Measurements from ENCODE around the gene DENND1B. TPM values are rescaled to one million over a fixed set of nuclear protein-coding genes. Genes with fewer than 3 reads are reported as not detected.

The DENND1B gene
- total and polyA plus RNA-seq, 9 of the 15 experiments (the other 6 are each of a cell fraction or from before 2014, with no cell fraction given), result 2.1 to 12.1 (median 7.5) TPM

DNA sequence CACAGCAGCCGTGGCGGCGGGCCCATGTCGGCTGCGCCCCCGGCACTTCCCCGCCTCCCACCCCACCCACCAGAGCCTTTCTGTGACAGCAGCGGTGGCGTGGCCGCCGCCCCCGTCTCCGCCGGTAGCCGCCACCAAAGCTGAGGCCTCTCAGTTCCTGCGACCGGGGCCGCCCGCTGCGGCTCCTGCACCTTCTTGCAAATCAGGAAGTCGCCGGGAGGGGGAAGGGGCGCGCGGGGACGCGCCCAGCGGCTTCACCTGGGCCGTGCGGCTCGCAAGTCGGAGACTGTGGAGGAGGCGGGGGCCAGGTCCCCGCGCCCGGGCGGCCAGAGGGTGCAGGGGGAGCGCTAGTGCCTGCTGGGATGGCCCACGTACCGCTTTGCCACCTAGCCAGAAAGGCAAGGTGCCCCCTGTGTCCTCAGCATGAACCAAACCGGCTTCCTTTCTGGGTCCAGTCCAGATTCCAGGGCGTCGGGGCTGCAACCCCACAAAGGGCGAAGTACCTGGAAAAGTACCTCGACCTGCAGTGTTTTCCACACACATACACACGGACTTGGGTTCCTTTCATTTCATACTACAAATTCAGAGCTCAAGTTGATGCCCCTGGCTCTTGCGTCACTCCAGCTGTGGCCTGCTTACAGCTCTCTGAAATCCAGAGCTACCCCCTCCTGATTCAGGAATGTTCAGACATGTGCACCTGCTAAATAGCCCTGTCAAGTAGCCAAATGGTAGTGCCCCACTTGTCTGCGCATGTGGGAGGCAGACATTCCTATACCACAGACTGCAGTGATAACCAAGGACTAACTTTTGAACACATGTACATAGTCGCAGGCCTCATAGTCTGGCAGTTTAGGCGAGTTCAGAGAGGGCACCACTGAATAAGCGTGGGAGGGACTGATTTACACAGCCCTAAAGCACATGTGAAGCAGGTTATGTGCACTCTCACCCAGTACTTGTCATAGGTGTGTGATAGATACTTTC is at the start of gene DENND1B (continued):
- TF ChIP-seq RFX1 (IDR thresholded peaks at IDR 0.05), result no peak
- no peak for TF ChIP-seq DNMT1 (IDR thresholded peaks at IDR 0.05)
- TF ChIP-seq PCBP1 (IDR thresholded peaks at IDR 0.05; ENCODE audit: low read depth, low read length, poor library complexity, severe bottlenecking), result peak; percentile 89
- TF ChIP-seq, protein P1, sequence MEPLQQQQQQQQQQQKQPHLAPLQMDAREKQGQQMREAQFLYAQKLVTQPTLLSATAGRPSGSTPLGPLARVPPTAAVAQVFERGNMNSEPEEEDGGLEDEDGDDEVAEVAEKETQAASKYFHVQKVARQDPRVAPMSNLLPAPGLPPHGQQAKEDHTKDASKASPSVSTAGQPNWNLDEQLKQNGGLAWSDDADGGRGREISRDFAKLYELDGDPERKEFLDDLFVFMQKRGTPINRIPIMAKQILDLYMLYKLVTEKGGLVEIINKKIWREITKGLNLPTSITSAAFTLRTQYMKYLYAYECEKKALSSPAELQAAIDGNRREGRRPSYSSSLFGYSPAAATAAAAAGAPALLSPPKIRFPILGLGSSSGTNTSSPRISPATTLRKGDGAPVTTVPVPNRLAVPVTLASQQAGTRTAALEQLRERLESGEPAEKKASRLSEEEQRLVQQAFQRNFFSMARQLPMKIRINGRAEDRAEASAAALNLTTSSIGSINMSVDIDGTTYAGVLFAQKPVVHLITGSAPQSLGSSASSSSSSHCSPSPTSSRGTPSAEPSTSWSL (CRISPR knock-in tag; IDR thresholded peaks at IDR 0.05; ENCODE audit: borderline replicate concordance), result no peak
- peak; percentile 57; the same call in 1 of the 2 replicates for TF ChIP-seq GABPA (tag; conservative IDR thresholded peaks at IDR 0.05; ENCODE audit: low read depth)
- no peak for TF ChIP-seq CAMTA2 (CRISPR knock-in tag; conservative IDR thresholded peaks at IDR 0.05)
- TF ChIP-seq HNRNPL (IDR thresholded peaks at IDR 0.05; ENCODE audit: low read depth, low read length), result no peak; the same call in 1 of the 2 replicates
- no peak for TF ChIP-seq NCOA2 (IDR thresholded peaks at IDR 0.05; ENCODE audit: partially characterized antibody in 2 of 2)
- TF ChIP-seq CBX3 (IDR thresholded peaks at IDR 0.05; ENCODE audit: borderline replicate concordance in 1 of 2, low read length in 2 of 2), result no peak
- no peak for TF ChIP-seq ZNF324 (CRISPR knock-in tag; IDR thresholded peaks at IDR 0.05)
- TF ChIP-seq, protein P2, sequence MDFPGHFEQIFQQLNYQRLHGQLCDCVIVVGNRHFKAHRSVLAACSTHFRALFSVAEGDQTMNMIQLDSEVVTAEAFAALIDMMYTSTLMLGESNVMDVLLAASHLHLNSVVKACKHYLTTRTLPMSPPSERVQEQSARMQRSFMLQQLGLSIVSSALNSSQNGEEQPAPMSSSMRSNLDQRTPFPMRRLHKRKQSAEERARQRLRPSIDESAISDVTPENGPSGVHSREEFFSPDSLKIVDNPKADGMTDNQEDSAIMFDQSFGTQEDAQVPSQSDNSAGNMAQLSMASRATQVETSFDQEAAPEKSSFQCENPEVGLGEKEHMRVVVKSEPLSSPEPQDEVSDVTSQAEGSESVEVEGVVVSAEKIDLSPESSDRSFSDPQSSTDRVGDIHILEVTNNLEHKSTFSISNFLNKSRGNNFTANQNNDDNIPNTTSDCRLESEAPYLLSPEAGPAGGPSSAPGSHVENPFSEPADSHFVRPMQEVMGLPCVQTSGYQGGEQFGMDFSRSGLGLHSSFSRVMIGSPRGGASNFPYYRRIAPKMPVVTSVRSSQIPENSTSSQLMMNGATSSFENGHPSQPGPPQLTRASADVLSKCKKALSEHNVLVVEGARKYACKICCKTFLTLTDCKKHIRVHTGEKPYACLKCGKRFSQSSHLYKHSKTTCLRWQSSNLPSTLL (IDR thresholded peaks at IDR 0.05), result no peak
- TF ChIP-seq ZNF274 (IDR thresholded peaks at IDR 0.05; ENCODE audit: borderline replicate concordance, low read depth, low read length), result no peak
- 0 out of 2 replicates have a peak, but pooled peaks have one; percentile 40 for TF ChIP-seq HDGF (IDR thresholded peaks at IDR 0.05)
- TF ChIP-seq, protein P3, sequence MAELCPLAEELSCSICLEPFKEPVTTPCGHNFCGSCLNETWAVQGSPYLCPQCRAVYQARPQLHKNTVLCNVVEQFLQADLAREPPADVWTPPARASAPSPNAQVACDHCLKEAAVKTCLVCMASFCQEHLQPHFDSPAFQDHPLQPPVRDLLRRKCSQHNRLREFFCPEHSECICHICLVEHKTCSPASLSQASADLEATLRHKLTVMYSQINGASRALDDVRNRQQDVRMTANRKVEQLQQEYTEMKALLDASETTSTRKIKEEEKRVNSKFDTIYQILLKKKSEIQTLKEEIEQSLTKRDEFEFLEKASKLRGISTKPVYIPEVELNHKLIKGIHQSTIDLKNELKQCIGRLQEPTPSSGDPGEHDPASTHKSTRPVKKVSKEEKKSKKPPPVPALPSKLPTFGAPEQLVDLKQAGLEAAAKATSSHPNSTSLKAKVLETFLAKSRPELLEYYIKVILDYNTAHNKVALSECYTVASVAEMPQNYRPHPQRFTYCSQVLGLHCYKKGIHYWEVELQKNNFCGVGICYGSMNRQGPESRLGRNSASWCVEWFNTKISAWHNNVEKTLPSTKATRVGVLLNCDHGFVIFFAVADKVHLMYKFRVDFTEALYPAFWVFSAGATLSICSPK (IDR thresholded peaks at IDR 0.05; ENCODE audit: borderline replicate concordance), result no peak
- TF ChIP-seq, protein P4, sequence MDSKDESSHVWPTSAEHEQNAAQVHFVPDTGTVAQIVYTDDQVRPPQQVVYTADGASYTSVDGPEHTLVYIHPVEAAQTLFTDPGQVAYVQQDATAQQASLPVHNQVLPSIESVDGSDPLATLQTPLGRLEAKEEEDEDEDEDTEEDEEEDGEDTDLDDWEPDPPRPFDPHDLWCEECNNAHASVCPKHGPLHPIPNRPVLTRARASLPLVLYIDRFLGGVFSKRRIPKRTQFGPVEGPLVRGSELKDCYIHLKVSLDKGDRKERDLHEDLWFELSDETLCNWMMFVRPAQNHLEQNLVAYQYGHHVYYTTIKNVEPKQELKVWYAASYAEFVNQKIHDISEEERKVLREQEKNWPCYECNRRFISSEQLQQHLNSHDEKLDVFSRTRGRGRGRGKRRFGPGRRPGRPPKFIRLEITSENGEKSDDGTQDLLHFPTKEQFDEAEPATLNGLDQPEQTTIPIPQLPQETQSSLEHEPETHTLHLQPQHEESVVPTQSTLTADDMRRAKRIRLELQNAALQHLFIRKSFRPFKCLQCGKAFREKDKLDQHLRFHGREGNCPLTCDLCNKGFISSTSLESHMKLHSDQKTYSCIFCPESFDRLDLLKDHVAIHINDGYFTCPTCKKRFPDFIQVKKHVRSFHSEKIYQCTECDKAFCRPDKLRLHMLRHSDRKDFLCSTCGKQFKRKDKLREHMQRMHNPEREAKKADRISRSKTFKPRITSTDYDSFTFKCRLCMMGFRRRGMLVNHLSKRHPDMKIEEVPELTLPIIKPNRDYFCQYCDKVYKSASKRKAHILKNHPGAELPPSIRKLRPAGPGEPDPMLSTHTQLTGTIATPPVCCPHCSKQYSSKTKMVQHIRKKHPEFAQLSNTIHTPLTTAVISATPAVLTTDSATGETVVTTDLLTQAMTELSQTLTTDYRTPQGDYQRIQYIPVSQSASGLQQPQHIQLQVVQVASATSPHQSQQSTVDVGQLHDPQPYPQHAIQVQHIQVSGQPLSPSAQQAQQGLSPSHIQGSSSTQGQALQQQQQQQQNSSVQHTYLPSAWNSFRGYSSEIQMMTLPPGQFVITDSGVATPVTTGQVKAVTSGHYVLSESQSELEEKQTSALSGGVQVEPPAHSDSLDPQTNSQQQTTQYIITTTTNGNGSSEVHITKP (IDR thresholded peaks at IDR 0.05; ENCODE audit: partially characterized antibody), result peak; percentile 77
